AG08396 (cell line): ENCODE results near the gene SRPK2.
"Not testable (repeated sequence)": the region's sequence is repeated elsewhere in the genome, so short reads cannot be mapped to it uniquely, and the experiment has no call there.

ENCODE experiments used
- DNase-seq: peaks from one replicate; pipeline ENCODE4 v3.0.0; 2012; ENCODE audit warnings: low spot score, mixed read lengths

SRPK2 gene

GRCh38 chr7:105267244-105267643 lies 121.5 kb downstream of the SRPK2 start:
- DNase-seq = no peak

GRCh38 chr7:105264707-105265106 lies 124.0 kb downstream of the SRPK2 start:
- DNase-seq = no peak

- no peak for DNase-seq
Observed at GRCh38 chr7:105261689-105262088, 127.0 kb downstream of the SRPK2 start.

GRCh38 chr7:105260201-105260871 lies 128.4 kb downstream of the SRPK2 start:
- DNase-seq = not testable (repeated sequence)

GRCh38 chr7:105258919-105259318 lies 129.8 kb downstream of the SRPK2 start:
- not testable (repeated sequence) for DNase-seq

DNA sequence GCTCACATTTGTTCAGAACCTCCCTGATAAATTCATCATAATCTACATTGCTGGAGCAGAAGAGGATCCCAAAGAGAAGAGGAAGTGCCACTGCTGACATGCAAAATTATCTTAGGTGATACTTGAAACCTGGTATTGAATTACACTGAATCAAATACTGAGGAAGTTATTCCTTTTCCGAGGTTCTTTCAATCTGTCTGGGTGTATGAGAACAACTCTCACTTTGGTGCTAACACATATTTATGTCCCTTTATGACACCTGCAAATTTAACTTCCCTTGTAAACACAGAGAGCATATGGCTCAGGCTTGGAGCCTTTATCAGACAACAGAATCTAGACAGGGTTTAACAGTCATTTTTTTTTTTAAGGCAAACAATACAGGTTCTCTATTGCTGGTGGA lies 131.4 kb downstream of the SRPK2 start:
- no peak for DNase-seq

GRCh38 chr7:105256761-105257231 lies 131.9 kb downstream of the SRPK2 start:
- no peak for DNase-seq

GRCh38 chr7:105250706-105251105 lies 138.0 kb downstream of the SRPK2 start:
- DNase-seq = no peak

GRCh38 chr7:105250239-105250638 lies 138.5 kb downstream of the SRPK2 start:
- no peak for DNase-seq

DNA sequence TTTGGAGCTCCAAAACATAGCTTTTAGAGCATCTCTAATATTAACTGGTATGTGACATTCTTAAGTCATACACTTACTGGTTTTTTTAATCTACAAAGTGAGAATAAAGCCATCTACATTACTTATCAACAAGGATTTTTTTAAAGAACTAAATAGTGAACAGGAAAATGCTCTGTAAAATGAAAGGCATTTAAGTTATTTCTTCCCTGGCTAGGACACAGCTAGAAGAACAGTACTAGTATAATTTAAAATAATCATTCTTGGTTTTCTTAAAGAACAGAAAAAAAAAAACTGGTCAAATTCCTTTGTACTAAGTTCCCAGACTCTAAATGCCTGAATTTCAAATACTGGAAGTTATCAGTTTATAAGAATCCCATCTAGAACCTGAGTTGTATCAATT lies 139.5 kb downstream of the SRPK2 start:
- DNase-seq = no peak

DNA sequence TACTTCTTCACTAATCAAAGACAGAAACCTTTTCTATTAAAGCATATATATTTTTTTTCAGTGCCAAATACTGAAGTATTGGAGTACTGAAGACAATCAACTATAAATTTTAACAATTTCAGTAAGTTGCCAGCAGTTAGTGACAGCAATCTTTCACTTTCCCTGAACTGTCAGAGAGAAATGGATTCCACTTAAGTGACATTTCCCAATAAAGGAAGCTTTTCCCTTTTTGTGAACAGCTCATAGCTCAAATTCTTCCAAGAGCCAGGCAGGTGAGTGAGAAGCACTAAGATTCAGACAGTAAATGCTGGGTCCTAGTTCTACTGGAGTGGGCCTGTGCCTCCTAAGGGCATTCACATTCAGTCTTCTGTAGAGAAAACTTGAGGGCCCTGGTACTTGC lies 142.0 kb downstream of the SRPK2 start:
- no peak for DNase-seq

- DNase-seq = no peak
Observed at GRCh38 chr7:105246256-105246655, 142.5 kb downstream of the SRPK2 start.

GRCh38 chr7:105245398-105246114 lies 143.2 kb downstream of the SRPK2 start:
- no peak for DNase-seq

GRCh38 chr7:105244594-105244993 lies 144.1 kb downstream of the SRPK2 start:
- no peak for DNase-seq

DNA sequence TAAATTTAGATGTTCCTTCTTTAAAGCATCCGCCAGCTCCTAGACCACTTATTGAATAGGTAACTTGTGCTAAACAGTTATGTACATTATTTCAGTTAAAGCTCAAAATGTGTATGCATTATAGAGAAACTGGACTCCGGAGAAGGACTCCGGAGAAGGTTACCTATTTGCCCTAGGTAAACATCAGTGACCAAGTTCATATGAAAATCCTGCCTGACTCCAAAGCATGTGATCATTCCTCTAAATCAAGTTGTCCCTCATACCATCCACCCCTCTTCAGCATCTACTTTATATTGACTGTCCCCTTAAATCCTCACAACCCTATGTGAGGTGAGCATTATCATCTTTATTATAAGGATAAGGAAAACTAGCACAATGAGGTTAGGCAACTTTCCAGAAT lies 147.5 kb downstream of the SRPK2 start:
- DNase-seq = no peak

DNA sequence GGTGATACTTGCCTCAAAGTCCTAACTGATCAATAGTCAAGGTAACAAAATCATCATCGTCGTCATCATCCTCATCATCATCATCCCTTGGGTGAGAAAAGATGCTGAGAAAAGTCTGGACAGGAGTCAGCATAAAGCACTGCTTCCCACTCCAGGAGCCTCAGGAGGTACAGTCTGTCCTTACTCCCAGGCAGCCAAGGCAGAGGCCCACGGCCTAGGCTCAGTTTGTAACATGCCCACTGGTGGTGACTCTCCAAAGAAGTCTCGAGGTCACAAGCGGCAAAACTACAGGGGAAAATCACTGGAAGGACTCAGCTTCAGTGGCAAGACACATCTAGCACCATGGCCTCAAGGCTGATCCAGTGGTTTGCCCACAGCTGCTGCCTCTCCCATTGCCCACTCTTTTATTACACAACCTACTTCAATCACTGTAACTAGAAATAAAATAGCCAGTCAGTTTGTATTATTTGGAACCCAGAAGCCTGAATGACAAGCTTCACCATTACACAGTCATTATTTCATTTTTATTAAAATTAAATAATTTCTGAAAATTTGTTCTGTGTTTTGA lies 150.4 kb downstream of the SRPK2 start:
- DNase-seq = no peak

DNA sequence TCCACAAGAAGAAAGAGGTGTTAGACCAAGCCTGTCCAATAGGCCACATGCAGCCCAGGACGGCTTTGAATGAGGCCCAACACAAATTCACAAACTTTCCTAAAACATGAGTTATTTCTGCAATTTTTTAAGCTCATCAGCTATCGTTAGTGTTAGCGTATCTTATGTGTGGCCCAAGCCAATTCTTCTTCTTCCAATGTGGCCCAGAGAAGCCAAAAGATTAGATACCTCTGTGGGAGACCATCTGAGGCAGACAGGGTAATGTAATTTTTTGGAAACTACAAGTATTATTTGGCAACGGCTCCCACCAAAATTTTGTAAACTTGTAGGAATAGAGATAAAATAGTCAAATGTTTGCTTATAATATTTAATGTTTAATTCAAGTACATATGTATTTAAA lies 153.8 kb downstream of the SRPK2 start:
- DNase-seq = no peak

DNA sequence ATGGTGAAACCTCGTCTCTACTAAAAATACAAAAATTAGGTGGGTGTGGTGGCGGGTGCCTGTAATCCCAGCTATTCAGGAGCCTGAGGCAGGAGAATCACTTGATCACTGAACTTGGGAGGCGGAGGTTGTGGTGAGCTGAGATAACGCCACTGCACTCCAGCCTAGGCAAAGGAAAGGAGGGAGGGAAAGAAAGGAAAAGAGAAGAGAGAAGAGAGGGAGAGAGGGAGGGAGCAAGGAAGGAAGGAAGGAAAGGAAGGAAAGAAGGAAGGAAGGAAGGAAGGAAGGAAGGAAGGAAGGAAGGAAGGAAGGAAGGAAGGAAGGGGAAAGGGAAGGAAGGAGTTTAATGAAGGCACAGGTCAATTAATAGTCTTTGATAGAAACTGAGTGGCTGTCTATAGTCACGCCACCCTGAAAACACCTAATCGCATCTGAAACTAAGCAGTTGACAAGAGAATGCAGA lies 155.9 kb downstream of the SRPK2 start:
- not testable (repeated sequence) for DNase-seq

GRCh38 chr7:105230486-105230885 lies 158.2 kb downstream of the SRPK2 start:
- DNase-seq = no peak

DNA sequence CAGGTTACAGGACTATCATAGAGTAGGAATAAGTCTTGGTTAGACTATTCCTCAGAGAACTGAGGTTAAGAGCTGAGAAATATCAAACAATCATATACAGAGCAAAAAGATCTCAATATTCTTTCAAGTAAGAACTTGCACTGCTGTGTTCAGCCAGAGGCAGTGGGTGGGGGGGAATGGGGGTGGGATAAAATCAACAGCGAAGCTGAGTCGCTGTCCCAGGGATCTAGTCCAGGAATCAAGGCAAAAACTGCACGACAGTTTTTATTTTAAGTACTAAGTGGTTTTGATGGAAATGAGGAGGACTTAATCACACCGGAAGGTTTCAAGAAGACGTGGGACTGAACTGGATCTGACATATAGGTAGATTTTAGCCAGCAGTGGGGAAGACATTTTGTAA lies 159.1 kb downstream of the SRPK2 start:
- no peak for DNase-seq

- no peak for DNase-seq
Observed at GRCh38 chr7:105228555-105228954, 160.2 kb downstream of the SRPK2 start.

DNA sequence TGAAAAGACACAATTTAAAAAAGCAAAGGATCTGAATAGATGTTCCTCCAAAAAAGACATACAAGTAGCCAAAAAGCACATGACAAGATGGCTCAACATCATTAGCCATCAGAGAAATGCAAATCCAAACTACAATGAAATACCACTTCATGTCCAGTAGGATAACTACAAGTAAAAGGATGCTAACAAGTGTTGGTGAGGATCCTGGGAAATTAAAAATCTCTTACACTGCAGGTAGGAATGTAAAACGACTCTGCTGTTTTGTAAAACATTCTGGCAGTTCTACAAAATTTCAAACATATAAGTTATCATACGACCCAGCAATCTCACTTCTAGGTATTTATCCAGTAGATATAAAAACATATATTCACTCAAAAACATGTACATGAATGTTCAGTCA lies 161.3 kb downstream of the SRPK2 start:
- no peak for DNase-seq
